Spleen (tissue), 13 donors: ENCODE measurements around the gene NSA2. TPM values are rescaled to one million over a fixed set of nuclear protein-coding genes. Genes with fewer than 3 reads are reported as not detected.

Source experiments
- DNase-seq: peaks from one replicate; pipeline ENCODE4 v3.0.0-alpha.2; 2020
- H3K27ac ChIP-seq, 8 donors: fragments of 200-600 bp; sonication (generic) in 7 of 8; 1 replicate in 4 of 8; 2 replicates in 4 of 8; pipeline versions ENCODE4 v1.5.0 to v1.8.0; 2016 to 2021; ENCODE audit warnings: inconsistent platforms in 4 of 8, mild to moderate bottlenecking in 4 of 8, moderate library complexity in 1 of 8
- H3K27me3 ChIP-seq, 7 donors: fragments of 200-600 bp; sonication (generic) in 6 of 7; replicated peaks in 1 of 7; 1 replicate in 4 of 7; 2 replicates in 3 of 7; pipeline versions ENCODE4 v1.5.0 to v1.8.0; 2016 to 2021; ENCODE audit warnings: inconsistent platforms in 3 of 7, mild to moderate bottlenecking in 1 of 7
- H3K36me3 ChIP-seq, 6 donors: fragments of 200-600 bp; sonication (generic) in 5 of 6; 1 replicate in 4 of 6; 2 replicates in 2 of 6; pipeline versions ENCODE4 v1.5.0 to v1.8.0; 2016 to 2021; ENCODE audit warnings: inconsistent platforms in 2 of 6
- H3K4me1 ChIP-seq, 6 donors: fragments of 200-600 bp; sonication (generic) in 5 of 6; 1 replicate in 3 of 6; 2 replicates in 3 of 6; pipeline versions ENCODE4 v1.5.0 to v1.8.0; 2016 to 2021; ENCODE audit warnings: inconsistent platforms in 3 of 6
- H3K4me3 ChIP-seq, 8 donors: fragments of 200-600 bp; sonication (generic) in 7 of 8; 1 replicate in 4 of 8; 2 replicates in 4 of 8; pipeline versions ENCODE4 v1.5.0 to v1.8.0; 2016 to 2021; ENCODE audit warnings: inconsistent platforms in 4 of 8, mild to moderate bottlenecking in 4 of 8, moderate library complexity in 2 of 8
- H3K9me3 ChIP-seq, 8 donors: fragments of 200-600 bp; sonication (generic) in 7 of 8; 1 replicate in 4 of 8; 2 replicates in 4 of 8; pipeline versions ENCODE4 v1.5.0 to v1.8.0; 2016 to 2021; ENCODE audit warnings: inconsistent platforms in 4 of 8
- POLR2A ChIP-seq, 3 donors: fragments of 450-650 bp; IDR thresholded peaks; one replicate each; pipeline ENCODE4 v1.5.1; 2017; ENCODE audit warnings: antibody characterized with exemption in 3 of 3, mild to moderate bottlenecking in 1 of 3
- POLR2AphosphoS5 ChIP-seq, 3 donors: sonication (generic); formaldehyde crosslinking; IDR thresholded peaks; one replicate each; pipeline ENCODE4 v1.5.1; 2017; ENCODE audit warnings: antibody characterized with exemption in 3 of 3
- WGBS, 5 donors: extraction: QIAGEN DNeasy Blood & Tissue Kit in 3 of 5; methylation state at CpG; one replicate each; pipeline versions ENCODE4 v1.1.5 to v1.1.7; 2013 to 2018; 5-methylcytosine and 5-hydroxymethylcytosine counted together
- intact Hi-C: fragments of 100-400 bp; cut with DNase I; formaldehyde crosslinking; loops from one replicate; pipeline ENCODE4 v1.15.0; 2023; ENCODE audit warnings: low total_unique reads
- long read RNA-seq, 2 donors: transcript quantifications; one replicate each; lab custom pipeline, GENCODE V29; 2026
- polyA plus RNA-seq, 3 donors: library from polyadenylated mRNA; stranded (reverse); fragments of 200-250 nt; gene quantifications; one replicate each; pipeline ENCODE4 v1.2.1, GENCODE V29; 2013
- total RNA-seq, 7 donors: library from RNA; depleted of rRNA in 3 of 7; stranded (reverse); fragments of >200 nt in 3 of 7; fragmentation: NEBNext Ultra II Directional in 4 of 7; extraction: Animal tissue kit (Norgen Biotek cat#: 25700) in 4 of 7; gene quantifications; one replicate each; pipeline versions ENCODE4 v1.1.0 to v1.2.1, GENCODE V29; 2016 to 2021
- TF ChIP-seq, protein P1 (sequence below), 11 experiments: fragments of 200-600 bp in 7 of 11; fragments of 450-650 bp in 4 of 11; sonication (generic) in 4 of 11; IDR thresholded peaks in 8 of 11; conservative IDR thresholded peaks in 3 of 11; 1 replicate in 7 of 11; 2 replicates in 4 of 11; pipeline versions ENCODE4 v1.4.0 to v1.8.0; 2016 to 2021; ENCODE audit warnings: antibody characterized with exemption in 11 of 11, inconsistent platforms in 4 of 11, mild to moderate bottlenecking in 1 of 11
- donor health status: healthy with polysubstance abuse.
- donor health status: DM: no; HTN: no; CAD: no; lungs with moderate emphysema.
- donor health status: DM: no; HTN: no; CAD: no.
- donor health status: Bipolar disorder and iron deficiency.
- donor health status: healthy.
- donor health status: DM: no; HTN: no; CAD: no.
- donor health status: DM: yes; HTN: yes; CAD: no.

NSA2 gene
- 100 to 1,000 TPM in 1 of 7 donors, 10 to 100 TPM in 6; 46.6 to 110 (median 76.8) TPM for total RNA-seq
- 100 to 1,000 TPM; 120 to 191 (median 175) TPM for polyA plus RNA-seq
- long read RNA-seq, donor 1, full-length matches to known transcripts, result 31 of 43 reads
- long read RNA-seq, donor 1, partial matches to known transcripts, result 12 of 43 reads
- long read RNA-seq, donor 1, other reads (novel, unspliced or antisense), result 0 of 43 reads
- long read RNA-seq, donor 2, full-length matches to known transcripts, result 35 of 43 reads
- long read RNA-seq, donor 2, partial matches to known transcripts, result 8 of 43 reads
- long read RNA-seq, donor 2, other reads (novel, unspliced or antisense), result 0 of 43 reads

- H3K27ac ChIP-seq, result peak within 1 kb of the TSS; percentile 71 to 92 (median 84)
- H3K27me3 ChIP-seq, result no peaks in the 10 kb centered on the region
- H3K4me3 ChIP-seq, result peak within 1 kb of the TSS; percentile 86 to 99 (median 94)
- H3K36me3 ChIP-seq, result peaks cover 0 to 52% (median 37%) of the 10 kb centered on the region in 6 donors
- WGBS, 5 donors, result 0 to 1% (median 0%) methylated on average over 45 to 54 of the region's 54 CpGs
- intact Hi-C loops, result loop anchor here (10.0 kb wide), 1 partner anchor 158 kb away; no protein-coding TSS in a partner anchor
- peak in 2 of 3 donors; percentile 42 to 84 for TF ChIP-seq POLR2A (IDR thresholded peaks at IDR 0.05)
- peak; percentile 88 to 91 (median 89) for TF ChIP-seq POLR2AphosphoS5 (IDR thresholded peaks at IDR 0.05)
- TF ChIP-seq, protein P1, sequence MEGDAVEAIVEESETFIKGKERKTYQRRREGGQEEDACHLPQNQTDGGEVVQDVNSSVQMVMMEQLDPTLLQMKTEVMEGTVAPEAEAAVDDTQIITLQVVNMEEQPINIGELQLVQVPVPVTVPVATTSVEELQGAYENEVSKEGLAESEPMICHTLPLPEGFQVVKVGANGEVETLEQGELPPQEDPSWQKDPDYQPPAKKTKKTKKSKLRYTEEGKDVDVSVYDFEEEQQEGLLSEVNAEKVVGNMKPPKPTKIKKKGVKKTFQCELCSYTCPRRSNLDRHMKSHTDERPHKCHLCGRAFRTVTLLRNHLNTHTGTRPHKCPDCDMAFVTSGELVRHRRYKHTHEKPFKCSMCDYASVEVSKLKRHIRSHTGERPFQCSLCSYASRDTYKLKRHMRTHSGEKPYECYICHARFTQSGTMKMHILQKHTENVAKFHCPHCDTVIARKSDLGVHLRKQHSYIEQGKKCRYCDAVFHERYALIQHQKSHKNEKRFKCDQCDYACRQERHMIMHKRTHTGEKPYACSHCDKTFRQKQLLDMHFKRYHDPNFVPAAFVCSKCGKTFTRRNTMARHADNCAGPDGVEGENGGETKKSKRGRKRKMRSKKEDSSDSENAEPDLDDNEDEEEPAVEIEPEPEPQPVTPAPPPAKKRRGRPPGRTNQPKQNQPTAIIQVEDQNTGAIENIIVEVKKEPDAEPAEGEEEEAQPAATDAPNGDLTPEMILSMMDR (IDR thresholded peaks at IDR 0.05 in 8 of 11, conservative IDR thresholded peaks at IDR 0.05 in 3 of 11), result peak in 1 of 11 experiments; percentile 21
- peaks cover 19 to 63% (median 42%) of the 10 kb centered on the region in 6 donors for H3K4me1 ChIP-seq
- peak; percentile 96 for DNase-seq
- no peaks in the 10 kb centered on the region for H3K9me3 ChIP-seq
Observed at GRCh38 chr5:74766849-74767578, at the start of gene NSA2, which contains the start of gene GFM2. NSA2 (plus strand) TSS chr5:74767249; CDS start chr5:74767361, 112 bp downstream. GFM2 (minus strand) TSS chr5:74767117; CDS start chr5:74763742, 3,375 bp downstream.

GRCh38 chr5:74717596-74717995, 49.5 kb upstream of the NSA2 start:
- Histone ChIP-seq H3K27me3 (no peaks in the 10 kb centered on the region), H3K9me3 (no peaks in the 10 kb centered on the region), H3K4me1 (no peaks in the 10 kb centered on the region), H3K27ac (no peak overlapping the region), H3K4me3 (no peak overlapping the region), H3K36me3 (peaks cover 3 to 100% (median 65%) of the 10 kb centered on the region in 6 donors)
- WGBS, 5 donors, result 49 to 59% (median 53%) methylated on average over 1 of the region's 1 CpG
- DNase-seq, result no peak
- intact Hi-C loops, result no loop called here
- TF ChIP-seq POLR2AphosphoS5 (IDR thresholded peaks at IDR 0.05) (no peak), POLR2A (IDR thresholded peaks at IDR 0.05) (no peak)
- TF ChIP-seq, protein P1 (IDR thresholded peaks at IDR 0.05 in 8 of 11, conservative IDR thresholded peaks at IDR 0.05 in 3 of 11), result no peak

DNA sequence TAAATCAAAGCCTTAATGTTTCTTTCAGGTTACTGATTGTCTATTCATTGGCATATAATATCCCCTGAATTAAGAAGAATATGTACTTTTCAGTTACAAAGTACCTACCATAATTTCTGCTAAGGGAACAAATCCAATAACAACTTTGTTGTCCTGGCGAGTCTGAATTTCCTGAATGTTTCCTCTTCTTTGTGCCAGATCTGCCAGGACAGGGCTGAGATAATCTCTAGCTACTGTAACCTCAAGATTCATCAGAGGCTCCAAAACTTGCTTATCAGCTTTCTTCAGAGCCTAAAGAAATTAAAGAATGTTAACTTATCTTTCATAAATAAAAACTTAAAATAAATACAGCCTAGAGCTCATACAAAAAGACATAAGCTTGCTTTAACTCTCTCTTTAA, 44.8 kb upstream of the NSA2 start:
- Histone ChIP-seq H3K27ac (no peak overlapping the region), H3K9me3 (no peaks in the 10 kb centered on the region), H3K4me1 (no peaks in the 10 kb centered on the region), H3K4me3 (no peak overlapping the region), H3K36me3 (peaks cover 3 to 100% (median 74%) of the 10 kb centered on the region in 6 donors), H3K27me3 (no peaks in the 10 kb centered on the region)
- DNase-seq, result no peak
- TF ChIP-seq, protein P1 (IDR thresholded peaks at IDR 0.05 in 8 of 11, conservative IDR thresholded peaks at IDR 0.05 in 3 of 11), result no peak
- no peak for TF ChIP-seq POLR2AphosphoS5 (IDR thresholded peaks at IDR 0.05)
- TF ChIP-seq POLR2A (IDR thresholded peaks at IDR 0.05), result no peak
- WGBS, 5 donors, result 63 to 78% (median 64%) methylated on average over 1 of the region's 1 CpG
- intact Hi-C loops, result no loop called here

- Histone ChIP-seq H3K27ac (no peak overlapping the region), H3K4me3 (no peak overlapping the region), H3K9me3 (no peaks in the 10 kb centered on the region), H3K4me1 (no peaks in the 10 kb centered on the region), H3K36me3 (peaks cover 2 to 100% (median 66%) of the 10 kb centered on the region in 6 donors), H3K27me3 (no peaks in the 10 kb centered on the region)
- 95 to 100% (median 100%) methylated on average over 1 of the region's 1 CpG for WGBS, 5 donors
- TF ChIP-seq POLR2AphosphoS5 (IDR thresholded peaks at IDR 0.05), result no peak
- no peak for TF ChIP-seq POLR2A (IDR thresholded peaks at IDR 0.05)
- TF ChIP-seq, protein P1 (IDR thresholded peaks at IDR 0.05 in 8 of 11, conservative IDR thresholded peaks at IDR 0.05 in 3 of 11), result no peak
- intact Hi-C loops, result no loop called here
- no peak for DNase-seq
Observed at GRCh38 chr5:74725331-74725730, 41.7 kb upstream of the NSA2 start.
